Stromal cell of bone marrow (primary cell): Measurements from ENCODE around the gene NFIB.

Experiments used
- DNase-seq: peaks from one replicate; pipeline ENCODE4 v3.0.0-alpha.2; 2012; ENCODE audit warnings: low read depth

The NFIB gene

DNA sequence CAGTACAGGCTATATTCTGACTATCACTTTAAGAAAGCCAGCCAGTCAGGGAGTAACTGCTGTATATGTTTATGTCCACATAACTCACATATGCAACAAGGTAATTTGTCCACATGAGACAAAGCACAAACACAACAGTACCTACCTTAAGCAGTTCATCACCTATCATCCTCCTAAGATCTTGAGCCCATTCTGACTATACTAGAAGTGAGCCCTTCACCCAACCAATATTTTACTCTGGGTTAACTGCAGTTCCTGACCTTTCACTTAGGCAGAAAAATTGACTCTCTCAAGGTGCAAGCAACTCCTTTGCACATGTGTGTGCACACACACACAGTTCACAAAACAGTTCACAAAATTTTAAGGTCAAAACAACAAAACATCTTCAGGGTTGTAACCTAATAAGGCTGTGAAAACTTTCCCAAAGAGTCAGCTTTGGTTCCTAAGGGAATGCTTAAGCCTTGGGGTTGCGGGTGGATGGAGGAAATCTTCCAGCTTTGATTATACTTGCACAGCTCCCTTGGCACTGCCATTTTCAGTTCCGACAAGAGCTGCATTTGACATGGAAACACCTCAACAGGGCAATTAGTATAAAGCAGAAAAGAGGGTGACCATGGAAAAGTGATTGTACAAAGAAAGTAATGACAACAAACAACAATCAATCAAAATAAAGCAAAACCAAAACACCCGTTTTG lies 215.3 kb downstream of the NFIB start:
- DNase-seq = no peak

DNA sequence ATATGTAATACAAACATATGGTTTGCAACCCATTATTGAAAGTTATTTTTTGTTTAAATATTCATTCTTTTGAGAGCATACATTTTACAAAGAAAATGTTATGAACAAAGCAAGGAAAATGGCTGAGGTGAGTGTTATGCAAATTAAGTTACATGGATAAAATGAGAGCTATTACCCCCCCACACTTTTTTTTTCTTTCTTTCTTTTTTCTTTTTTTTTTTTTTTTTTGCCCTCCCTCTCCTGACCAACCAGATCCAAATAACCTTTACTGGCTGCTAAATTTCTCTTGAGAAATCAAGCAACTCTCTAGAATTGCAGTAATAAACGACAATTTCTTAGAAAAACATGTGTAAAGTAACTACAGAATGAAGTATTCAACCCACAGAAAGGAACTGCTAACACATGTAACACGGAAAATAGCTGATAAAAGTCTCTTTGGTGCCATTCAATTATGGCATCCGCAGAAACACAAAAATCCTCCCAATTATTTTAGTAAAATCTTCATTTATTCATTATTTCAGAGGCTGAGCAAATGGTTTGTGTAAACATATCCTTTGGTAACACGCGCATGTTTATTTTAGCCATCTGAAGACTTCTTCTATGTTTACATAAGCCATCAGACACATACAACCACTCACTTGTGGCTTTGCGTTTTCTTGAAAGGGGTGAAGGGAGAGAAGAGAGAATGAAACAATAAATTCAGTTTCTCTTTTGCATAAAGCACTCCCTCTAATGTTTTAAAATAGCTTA lies 216.1 kb downstream of the NFIB start:
- no peak for DNase-seq

DNA sequence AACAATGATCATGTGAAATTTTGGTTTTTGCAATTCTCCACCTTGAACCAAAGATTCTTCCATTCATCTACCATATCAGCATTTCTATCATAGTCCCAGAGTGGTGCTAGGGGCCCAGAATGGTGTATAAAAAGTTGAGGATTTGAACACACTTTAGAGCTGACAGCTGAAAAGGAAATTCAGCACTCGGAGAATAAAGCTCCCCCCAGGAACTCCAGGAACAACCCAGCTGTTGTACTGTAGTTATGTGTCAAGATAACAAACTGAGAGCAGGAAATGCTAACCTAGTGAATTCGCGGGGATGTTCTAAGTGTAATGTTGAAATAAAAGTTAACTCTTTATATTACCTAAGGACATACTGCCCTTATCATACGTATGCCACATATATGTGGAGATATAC lies 216.7 kb downstream of the NFIB start:
- DNase-seq = no peak

DNA sequence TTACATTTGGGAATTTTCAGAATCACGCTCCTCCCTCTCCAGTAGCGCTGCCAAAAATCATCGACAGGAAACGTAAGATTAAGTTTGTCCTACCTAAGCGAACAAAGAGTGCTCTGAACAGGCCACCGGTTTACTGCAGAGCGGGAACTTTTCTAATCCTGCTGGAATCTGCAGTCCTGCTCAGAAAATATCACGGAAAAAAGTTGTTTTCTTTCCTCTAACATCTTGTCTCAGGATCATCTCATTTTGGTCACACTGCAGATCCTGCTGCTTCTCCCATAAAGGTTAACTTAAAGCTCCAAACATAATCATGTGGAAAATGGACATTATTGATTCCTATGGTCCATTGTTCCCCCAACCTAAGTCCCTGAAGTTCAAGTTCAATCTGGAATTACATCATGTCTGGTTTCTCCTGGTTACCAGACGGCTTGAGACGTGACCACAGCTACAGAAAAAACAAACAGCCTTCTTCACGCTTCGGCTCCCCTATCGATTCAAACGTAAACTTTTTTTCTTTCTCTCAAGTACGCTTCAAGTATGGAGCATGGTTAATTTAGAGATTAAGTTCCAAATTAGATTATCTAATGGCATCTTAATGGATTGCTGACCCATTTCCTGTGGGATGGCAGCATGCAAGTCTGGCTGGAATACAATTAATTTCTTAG lies 217.6 kb downstream of the NFIB start:
- DNase-seq = no peak

DNA sequence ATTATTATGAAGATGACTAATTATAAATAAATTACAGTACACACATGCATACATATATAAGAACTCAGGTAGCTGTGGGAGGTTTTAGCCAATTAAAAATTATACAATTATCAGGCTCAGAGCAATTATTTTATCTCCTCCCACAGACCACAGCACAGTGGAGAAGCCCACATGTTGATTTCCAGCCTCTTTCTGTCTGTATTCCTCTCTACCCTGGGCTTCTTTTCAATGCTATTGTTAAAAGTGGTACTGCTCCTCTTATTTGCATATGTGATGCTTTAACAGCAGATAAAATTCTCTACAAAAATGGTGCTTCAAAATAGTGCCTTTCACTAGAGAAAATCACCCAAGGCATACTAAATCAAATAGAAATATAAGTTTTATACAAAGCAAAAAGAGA lies 218.7 kb downstream of the NFIB start:
- no peak for DNase-seq

DNA sequence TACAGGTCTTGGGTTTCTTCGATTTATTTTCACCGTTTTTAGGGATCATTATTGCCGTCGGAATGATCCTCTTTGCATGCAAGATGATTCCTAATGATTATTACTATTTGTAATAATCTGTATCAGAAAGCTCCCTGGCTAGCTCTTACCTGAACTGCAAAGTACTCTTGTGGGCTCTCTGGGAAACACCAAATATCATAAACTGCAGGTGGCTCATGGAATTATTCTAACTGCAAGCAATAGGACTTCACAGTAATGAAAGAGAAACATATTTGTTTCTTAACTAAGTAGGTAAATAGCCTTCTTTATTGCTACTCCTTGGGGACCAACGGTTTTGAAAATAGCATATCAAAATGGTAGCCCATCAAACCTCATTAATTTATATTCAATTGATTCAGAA lies 219.4 kb downstream of the NFIB start:
- DNase-seq = no peak

DNA sequence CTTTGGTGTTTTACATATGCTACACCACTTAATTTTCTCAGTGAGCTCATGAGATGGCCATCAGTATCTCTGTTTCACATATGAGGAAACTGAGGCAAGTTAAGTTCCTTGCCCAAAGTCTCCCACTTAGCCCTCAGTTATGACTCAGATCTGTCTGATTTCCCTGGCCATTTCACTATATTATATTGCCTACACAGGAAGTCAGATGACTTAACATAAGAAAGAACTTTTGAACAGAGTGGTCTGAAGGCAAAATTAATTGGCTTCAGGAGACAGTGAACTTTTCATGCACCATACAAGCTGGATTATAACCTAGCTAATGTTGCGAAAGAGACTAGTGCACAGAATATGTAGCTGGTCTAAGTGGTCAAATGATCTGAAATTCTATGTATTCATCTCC lies 221.6 kb downstream of the NFIB start:
- DNase-seq = no peak

DNA sequence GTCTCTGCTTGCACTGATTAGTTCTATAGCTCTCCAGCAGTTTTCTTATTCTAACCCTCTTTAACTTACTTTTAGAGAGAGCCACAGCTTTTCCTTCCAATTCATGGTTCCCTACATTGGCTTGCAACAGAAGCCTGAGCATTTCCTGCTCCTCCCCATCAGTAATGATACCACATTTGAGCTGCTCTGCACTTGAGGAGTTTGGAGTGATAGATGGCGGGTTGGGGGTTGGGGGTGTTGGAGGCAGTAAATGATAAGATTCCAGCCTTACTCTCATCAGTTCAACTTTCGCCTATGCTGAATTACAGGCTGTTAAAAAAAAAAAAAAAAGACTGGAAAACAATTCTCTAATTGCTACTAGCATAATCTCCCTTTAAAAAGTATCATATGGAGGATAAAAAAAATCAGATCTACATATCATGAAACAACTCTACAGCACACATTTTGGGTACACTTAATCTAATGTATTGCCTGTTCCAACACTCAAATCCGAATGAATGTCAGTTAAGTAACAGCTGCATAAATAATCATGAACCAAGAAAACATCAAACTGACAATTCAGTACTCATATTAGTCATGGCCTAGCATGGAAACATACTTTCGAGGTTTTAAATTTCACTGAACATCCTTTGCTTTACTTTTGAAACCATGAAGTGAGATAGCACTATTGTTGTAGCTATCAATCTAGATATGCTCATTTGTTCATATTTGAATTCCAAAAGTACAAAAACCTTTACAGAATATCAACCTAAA lies 224.7 kb downstream of the NFIB start:
- no peak for DNase-seq

DNA sequence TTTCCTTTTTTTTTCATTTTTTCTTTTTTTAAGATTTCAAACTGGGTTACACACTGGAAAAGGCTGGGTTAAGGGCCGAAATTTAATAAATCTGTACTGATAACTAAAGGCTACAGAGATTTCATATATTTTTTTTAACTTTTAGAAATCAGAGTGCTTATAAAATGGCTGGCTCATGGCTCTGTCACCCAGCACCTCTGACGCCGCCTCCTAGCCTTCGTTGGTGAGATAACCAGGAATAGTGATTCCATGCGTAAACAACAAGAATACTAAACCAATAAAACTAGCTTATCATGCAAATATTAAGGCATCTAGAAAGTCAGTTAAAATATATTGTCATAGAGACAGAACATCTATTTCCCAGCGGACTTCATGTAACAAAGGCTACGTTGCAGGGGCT lies 226.4 kb downstream of the NFIB start:
- DNase-seq = no peak

DNA sequence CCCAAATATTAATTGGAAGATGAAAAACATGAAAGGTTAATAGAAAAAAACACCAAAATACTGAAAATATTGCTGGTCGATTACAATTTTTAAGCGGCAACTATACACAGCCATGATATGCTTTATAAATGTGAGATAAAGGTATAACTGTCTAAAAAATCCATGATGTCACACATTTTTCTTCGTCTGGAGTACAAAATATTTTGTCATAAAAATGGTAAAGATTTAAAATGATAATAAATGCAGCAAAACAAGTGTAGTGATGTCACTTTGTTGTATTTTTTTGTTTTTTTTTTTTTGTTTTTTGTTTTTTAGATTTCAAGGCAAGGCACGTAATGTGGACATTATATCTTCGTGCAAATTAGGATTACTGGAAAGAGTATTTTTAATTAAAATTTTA lies 227.4 kb downstream of the NFIB start:
- DNase-seq = no peak

DNA sequence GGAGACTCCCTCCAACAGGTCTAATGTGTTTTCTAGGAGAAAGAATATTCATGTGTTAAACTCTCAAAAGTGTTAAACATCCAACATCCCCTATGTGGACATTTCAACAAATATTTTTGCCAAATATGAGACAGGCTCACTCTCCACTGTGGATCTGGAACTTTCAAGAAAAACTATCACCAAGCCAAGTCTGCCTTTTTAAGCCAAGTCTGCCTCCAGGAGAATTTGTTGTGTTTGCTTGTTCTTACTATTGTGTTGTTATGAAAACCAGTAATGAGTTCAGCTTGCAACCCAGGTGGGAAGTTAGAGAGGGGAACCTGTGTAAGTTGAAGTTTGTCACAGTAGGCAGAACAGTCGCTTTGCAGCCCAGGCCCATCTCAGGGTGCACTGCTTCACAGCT lies 228.1 kb downstream of the NFIB start:
- no peak for DNase-seq

DNA sequence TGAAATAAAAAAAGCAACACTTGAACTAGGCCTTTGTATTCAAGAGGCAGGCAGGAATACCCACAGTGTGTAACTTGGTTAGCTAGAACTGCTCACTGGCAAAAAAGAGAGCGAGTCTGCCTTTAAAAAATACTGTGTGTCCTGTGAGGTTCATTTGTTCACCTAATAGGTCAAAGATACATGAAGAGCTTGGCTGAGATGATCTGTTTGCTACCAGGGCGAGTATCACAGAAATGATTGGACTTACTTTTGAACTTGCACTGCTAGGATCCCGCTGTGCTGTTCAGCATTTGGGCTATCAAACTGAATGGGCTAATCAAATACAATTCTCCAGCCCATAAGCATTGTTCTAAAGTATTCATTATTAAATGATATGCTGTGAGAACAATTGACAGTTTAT lies 229.1 kb downstream of the NFIB start:
- no peak for DNase-seq

DNA sequence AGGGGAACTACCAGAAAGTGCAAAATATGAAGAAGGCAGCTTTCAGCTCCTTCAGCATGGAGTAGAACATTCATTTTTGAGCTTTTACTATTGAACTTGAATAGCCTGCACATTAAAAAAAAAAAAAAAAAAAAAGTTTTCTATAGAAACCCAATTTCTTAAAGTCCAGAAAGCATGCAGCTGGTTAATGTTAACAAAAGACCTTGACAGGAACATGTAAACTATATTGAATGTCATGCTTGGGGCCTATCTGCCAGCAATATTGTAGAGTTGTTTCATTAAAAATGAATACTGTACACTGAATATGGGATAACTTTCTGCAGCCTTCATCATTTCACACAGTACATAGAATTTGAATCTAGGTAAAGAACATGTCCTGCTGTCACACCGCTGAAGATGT lies 230.6 kb downstream of the NFIB start:
- no peak for DNase-seq

DNA sequence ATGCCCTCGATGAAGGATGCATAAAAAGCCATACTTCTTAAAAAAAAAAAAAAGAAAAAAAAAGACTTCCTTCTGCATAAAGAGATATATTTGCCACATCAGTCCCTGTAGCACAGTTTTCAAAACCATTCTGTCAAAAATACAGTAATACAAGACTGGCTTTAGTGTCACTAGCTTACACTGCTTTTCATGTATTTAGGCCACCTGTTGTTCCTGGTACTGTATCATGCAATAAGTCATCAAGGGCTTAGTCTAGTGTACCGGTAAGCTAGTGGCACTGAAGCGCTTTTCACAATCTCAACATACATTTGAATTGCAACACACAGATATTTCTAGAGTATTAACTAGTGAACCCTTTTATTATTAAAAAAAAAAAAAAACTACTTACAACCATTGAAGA lies 231.2 kb downstream of the NFIB start:
- no peak for DNase-seq

DNA sequence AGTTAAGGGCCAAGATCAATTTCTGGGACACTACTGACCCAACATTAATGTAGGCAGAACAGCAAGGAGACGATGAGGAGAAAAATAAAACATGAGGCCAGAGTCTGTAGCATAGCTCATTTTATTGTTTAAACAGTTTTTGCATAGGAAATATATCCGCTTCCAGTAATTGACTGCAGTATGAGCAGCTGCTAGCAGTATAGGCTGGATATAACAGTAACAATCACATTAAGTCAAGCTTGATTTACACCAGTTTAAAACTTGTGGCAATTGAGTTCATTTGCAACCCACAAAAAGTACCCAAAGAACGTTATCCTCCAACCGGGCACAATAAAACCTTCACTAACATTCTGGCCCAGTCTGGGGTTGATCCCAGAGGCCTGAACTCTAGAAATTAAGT lies 232.2 kb downstream of the NFIB start:
- DNase-seq = no peak

DNA sequence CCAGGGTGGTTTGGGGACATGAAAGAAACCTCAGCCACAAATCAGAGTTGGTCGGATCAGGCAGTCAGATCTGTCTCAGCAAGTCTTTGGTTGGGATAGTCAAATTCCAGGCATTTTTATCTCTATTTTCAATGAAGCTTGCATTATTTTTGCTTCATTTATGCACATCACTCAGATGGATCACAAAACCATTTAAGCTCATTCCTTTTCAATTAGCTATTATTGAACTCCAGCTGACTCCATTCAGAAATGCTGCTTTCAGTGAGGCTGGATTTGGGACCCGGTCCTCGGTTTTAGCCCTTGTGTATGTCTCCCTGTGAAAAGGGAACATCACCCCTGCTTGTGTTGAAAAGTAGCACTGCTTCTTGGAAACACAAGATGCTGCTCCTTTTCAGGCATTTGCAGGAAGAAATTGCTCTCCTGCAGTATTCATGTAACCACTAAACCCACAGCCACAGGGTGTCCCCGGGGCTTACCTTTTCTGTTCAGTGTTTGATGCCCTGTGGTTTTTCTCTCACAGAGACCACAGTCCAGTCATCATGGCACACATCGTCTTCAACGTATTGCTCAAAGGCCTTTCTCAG lies 232.9 kb downstream of the NFIB start:
- DNase-seq = no peak

DNA sequence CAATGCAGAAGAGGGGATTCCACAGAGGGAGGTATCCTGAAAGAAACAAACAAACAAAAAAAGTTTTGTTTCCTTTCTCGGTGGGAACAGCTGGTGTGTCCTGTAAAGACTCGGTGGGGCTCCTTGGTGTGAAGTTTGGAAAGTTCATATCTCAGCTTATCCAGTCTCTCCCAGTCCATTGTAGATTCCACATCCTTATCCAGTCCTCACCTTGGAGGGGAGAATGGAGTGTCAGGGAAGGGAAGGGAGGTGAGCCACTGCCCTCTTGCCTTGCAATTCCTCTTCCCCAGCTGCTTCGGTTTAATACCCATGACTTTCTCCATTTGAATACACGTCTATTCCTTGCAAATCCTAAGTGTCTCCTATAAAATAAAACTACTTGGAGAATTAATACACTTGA lies 234.5 kb downstream of the NFIB start:
- no peak for DNase-seq

DNA sequence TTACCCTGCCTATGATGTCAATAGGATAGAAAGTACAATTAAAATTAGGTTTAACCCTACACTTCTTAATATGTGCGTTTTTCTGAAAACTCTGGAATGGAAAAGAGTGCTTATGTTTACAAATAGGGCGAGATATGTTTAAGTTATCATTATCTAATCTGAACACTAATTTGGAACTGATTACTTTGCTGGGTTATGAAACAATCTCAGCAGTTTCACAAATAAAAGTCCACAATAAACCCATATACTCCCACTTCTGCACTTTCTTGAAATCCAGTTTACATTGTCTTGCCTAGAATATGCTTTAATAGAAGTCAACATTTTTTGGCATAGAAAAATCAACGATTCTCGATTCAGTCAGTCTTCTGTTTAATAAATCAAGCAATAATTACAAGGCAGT lies 236.3 kb downstream of the NFIB start:
- DNase-seq = no peak

DNA sequence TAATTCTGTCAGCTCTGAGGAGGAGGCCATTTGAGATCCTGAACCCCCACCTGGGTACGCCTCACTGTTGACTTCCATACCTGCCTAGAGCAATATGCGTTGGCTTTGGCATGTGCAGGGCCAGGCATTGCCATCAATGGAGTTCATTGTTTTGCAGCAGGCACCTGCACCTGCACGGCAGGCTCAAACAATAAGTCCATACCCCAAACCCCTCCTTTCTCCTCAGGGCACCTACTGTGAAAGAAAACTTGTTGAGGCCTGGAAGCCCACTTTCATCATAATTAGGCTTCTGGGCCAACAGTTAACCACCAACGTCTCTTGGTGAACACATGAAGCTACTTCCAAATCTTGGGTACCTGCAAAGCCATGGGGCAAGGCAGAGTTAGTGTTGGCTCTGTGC lies 238.7 kb downstream of the NFIB start:
- DNase-seq = no peak

DNA sequence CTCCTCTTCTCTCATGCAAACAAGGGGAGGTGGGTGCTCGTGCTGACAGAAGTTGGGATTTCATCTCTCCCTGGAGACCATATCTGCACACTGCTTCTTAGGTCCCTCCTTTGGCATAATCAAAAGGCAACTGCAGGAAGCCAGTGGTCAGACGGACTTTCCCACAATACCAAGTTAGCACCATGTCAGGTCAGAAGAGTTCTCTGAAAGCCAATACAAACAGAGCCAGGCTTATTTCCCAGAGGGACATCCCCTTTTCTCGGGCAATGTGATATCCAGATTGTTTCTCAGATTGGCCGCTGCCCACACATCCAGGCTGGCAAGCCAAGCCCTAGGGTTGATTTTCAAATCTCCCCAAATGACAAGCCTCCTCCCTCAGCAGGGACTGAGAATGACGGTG lies 241.1 kb downstream of the NFIB start:
- DNase-seq = no peak

DNA sequence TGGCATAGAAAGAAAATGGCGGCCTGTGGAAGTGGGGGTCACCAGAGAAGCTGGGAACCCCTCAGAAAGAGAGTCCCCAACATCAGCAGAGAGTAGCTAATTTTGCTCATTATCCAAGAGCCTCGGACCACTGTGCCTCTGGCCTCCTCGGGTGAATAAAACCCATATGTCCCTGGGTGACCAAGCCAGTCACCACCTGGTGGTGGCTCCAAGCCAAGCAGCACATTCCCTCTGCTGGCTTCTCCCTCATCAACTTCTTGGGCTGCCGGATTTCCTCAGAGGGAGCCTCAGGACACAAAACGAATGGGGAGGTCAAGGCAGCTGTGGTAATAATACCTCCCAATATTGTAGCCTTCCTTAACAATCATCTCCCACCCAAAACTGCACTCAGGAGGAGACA lies 242.5 kb downstream of the NFIB start:
- DNase-seq = no peak

DNA sequence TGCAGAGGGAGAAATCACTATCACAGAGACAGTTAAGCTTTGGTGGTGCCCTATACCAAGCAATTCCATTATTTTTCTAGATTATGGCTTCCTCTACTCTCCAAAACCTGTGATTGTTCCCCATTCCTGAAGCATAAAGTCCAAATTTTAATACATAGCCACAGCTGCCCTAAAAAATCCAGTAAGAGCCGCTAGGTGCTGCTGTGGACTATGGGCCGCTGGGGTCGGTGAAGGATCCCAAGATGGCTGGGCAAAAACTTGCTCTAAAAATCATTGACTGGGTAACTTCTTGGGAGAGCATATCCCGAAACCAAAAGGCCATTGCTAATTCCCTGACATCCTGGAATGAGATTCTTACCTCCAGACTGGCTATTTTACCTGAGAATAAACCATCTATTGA lies 245.3 kb downstream of the NFIB start:
- no peak for DNase-seq
